Dedifferentiated amniotic fluid mesenchymal stem cell (primary cell): ENCODE results near the gene KCNJ11.
"Not testable (repeated sequence)": the region's sequence is repeated elsewhere in the genome, so short reads cannot be mapped to it uniquely, and the experiment has no call there.

Experiments
- DNase-seq: peaks from one replicate; pipeline ENCODE4 v3.0.0-alpha.2; 2016; ENCODE audit errors: extremely low spot score

The KCNJ11 gene

GRCh38 chr11:17388609-17389210 lies at the start of gene KCNJ11:
KCNJ11 (minus strand) TSS chr11:17388659; CDS start chr11:17388091, 568 bp downstream.
- DNase-seq, result no peak

GRCh38 chr11:17437366-17437765 lies 48.9 kb upstream of the KCNJ11 start:
- no peak for DNase-seq

DNA sequence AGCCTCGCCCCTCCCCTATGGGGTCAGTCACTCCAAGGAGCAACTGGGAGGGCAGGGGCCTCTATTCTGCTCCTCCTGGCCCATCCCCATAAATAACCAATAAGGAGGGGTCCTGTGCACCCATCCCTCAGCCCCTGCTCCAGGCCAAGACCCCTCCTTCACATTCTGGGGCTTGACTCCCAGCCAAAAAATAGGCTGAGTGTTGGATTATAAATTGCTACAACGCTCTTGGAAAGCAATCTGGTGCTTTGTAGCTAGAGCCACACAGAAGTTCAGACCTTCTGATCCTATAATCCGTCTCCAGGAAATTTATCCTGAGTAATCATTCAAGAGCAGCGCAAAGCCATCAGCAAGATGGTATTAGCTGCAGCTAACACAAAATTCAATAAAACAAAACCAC lies 45.6 kb upstream of the KCNJ11 start:
- no peak for DNase-seq

DNA sequence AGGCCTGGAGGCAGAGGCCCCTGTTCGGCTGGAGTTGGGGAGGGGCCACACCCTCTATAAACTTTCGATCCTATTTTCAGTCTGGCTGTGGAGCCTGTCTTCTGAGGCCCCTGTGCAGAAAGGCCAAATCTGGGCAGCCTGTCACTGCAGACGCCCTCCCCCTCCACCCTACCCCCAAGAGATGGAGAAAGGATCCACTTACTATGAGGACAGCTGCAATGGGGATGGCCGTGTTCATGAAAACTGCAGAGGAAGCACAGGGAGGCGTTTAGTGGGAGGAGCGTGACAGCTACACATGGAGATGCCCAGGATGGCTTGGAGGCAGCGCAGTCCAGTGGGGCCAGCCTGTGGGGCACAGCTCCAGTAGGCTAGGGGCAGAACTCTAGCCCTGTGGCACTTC lies 43.5 kb upstream of the KCNJ11 start:
- DNase-seq, result no peak

- no peak for DNase-seq
Observed at GRCh38 chr11:17431139-17431538, 42.7 kb upstream of the KCNJ11 start.

DNA sequence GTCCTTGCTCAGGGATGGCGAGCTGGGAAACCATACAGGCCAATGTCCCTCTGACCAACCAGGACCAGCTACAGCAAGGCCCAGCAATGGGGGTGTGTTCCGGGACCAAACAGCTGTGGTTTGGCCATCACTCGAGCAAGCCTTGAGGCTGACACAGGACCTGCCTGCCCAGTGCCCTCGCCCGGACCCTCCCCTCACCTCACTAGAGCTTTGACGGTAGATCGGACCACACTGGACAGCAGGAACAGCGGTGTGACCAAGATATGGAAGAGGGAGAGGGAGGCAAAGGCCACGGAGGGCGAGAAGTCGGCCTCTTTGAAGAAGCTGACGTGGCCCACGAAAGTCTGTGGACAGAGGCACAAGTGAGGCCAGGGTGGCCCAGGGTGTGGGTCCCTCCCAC lies 42.2 kb upstream of the KCNJ11 start:
- DNase-seq, result no peak

DNA sequence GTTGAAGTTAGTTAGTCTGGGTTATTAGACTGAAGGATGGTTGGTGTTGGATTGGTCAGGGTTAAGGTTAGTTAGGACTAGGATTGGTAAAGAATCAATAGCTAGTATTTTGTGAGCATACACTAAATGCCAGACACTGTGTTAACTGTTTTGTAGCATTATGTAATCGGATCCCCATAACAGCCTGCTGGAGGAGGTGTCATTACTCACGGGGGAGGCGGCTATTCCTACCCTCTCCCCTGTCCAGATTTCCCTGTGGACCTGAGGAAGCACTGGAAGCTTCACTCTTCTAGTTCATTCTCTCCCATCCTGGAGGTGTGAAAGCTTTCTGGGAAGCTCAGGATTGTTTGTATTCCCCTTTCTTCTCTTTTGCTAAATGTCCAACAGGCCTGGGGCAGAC lies 40.5 kb upstream of the KCNJ11 start:
- no peak for DNase-seq

DNA sequence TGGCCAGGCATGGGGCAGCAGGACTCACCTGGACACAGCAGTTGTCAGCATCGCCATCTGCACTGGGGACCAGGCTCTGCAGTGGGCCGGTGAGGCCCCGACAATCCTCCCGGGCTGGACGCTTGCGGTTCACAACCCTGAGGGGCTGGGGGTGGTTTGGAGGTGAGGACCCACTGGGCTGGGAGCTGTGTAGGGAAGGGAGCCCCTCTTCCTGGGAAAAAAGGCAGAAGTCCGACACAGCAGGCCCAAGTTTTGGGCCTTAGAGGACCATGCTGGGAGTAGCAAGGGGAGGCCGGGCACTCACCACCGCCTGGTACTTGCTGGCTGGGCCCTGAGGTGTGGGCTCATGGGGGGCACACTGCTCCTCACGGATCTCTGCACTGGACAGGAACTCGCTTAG lies 39.8 kb upstream of the KCNJ11 start:
- no peak for DNase-seq

- DNase-seq, result not testable (repeated sequence)
Observed at GRCh38 chr11:17426233-17426632, 37.8 kb upstream of the KCNJ11 start.

DNA sequence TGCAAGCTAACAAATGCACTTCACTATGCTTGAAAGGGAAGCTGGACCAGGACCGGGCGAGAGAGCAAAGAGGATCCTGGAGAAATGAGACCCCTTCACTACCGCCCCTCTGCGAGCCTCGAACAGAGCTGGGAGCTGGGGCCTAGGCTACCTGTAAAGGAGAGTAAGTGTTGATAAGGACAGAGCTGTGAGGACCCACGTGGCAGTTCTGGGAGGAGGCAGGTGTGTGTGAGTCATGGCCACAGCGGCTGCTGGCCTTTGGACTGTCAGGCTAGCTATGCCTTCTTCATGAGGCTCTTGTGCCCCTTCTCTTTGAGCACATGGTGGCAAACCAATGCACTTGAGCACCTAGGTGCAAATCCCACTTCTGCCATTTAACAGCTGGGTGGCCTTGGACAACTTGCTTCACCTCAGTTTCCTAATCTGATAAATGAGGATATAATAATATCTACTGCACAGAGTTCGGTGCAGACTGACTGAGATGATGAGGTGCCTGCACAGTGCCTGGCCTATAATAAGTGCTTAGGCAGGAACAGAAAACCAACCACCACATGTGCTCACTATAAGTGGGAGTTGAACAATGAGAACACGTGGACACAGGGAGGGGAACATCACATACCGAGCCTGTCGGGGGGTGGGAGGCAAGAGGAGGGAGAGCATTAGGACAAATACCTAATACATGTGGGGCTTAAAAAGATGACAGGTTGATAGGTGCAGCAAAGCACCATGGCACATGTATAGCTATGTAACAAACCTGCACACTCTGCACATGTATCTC lies 35.3 kb upstream of the KCNJ11 start:
- DNase-seq, result no peak

- DNase-seq, result no peak
Observed at GRCh38 chr11:17421781-17422180, 33.3 kb upstream of the KCNJ11 start.

DNA sequence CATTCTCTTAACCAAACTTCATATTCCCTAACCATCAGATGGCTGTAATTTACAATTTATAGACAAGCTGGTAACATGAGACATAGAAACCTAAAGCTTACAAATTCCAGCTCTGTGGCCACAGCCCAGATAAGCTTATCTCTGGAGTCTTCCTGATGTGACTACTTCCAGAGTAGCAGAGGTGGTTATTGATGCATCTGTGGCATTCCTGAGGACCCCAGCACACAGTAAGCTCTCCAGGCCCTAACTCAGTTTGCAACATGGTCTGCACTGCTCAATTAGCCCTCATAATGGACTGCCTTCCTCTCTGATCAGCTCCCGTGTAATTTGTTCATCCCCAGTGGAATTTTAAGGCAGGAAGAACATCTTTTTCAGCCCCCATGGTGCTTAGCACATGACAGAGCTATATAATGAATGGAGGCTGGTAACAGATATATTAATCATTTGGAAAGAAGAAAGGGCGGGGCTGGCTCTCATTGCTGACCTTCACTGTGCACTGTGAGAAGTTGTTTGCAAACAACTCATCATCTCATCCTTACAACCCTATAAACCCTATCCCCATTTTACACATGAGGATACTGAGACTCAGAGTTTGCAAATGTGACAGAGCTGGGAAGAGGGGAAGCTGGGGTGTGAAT lies 30.1 kb upstream of the KCNJ11 start:
- DNase-seq, result no peak

- no peak for DNase-seq
Observed at GRCh38 chr11:17416492-17416891, 28.0 kb upstream of the KCNJ11 start.

DNA sequence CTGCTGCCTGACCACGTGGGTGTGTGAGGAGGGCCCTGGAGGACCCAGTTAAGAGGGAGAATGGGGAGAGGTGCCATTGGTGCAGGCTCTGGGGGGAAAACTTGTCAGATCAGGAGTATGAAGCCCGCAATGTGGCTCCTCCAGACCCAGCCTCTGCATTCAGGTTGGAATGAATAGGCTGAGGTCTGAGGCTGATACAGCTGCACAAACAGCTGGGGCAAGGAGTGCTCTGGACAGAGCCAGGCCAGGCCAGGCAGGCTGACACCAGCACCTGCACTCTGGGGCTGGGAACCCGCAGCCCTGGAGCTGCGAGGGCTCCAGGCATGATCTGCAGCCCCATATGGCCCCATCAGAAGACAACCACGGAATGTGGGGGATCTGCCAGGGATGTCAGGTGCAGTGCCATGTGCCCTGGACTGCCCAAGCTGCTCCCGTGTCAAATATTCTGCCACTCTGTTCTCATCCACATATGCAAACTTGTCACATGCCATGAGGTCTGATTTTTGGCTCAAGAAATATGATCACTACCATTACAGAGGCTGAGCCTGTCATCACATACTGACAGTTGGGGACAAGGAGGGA lies 27.2 kb upstream of the KCNJ11 start:
- no peak for DNase-seq

GRCh38 chr11:17414992-17415391 lies 26.5 kb upstream of the KCNJ11 start:
- DNase-seq, result no peak

DNA sequence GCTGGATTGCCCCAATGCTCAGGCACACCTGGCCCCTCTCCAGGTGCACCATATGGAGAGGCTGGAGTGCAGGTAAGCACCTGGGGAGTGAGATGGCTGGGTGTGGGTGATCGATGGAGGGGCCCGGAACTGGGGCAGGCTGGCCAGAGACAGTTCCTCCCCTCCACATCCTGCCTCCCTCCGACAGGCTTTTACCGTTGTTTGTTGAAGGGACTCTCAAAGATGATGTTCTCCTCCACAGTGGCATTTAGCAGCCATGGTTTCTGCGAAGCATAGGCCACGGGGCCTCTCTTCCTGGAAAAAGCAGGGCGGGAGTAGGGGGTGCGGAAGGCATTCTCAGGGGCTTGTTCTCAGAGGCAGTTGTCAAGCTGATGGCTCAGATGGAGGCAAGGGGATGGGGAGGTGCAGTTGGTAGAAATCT lies 25.9 kb upstream of the KCNJ11 start:
- no peak for DNase-seq

GRCh38 chr11:17413414-17414316 lies 25.2 kb upstream of the KCNJ11 start:
- DNase-seq, result no peak

DNA sequence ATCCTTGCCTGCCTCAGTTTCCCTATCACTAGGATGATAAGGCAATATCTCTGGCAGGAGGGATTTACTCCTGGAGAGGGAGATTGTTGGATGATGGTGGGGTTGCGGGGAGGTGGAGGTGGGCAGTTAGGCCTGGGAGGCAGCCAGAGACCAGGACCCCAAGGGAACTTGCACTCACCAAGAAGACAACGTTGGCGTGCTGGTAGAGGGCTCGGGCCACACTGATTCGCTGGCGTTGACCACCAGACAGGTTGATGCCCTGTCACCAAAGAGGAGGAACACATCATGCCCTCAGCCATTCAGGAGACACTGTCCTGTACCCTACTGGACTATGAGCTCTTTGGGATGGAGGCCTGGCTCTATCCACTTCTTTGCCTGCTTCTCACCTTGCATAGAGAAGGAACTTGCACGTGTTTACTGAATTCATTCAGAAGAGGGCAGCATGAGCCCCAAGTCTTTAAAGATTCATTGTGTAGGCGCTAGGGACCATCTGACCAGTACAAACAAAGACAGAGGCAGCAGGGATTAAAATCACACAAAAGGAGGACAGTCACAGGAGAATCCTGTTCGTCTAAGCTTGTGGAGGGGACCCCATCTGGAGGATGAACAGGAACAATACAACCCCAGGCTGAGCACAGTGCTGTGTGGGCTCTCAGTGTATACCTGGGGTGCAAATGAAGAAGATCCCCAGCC lies 24.2 kb upstream of the KCNJ11 start:
- no peak for DNase-seq

GRCh38 chr11:17411418-17411817 lies 23.0 kb upstream of the KCNJ11 start:
- no peak for DNase-seq

DNA sequence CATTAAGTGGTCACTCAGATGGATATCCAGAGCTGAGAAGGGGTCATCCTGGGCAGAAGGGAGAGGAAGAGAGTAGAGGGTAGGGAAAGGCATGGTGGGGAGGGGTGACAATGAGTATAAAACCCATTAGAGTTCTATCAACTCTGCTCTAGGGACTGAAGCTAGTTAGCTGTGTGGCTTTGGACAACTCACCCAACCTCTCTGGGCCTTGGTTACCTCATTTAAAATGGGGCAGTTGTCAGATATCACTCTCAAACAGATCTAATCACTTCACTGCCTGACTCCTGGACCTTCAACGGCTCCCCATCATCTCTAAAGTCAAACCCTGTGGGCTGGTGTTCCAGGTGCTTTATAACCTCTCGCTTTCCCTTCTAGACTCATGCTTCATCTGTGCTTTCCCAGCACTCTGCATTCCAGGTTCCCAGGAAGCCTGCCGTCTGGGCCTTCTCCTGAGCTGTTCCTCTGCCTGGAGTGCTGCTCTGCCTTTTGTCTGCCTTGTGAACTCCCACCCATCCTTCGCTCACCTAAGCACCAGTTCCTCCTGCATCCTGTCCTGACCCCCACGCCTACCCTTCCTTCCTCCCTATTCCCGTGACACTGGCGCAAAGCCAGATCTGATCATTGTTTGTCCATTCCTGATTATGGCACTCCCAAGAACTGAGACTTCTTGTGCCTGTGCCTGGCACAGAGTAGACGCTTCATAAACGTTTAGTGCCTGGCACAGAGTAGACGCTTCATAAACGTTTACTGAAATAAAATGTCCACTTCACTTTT lies 22.3 kb upstream of the KCNJ11 start:
- DNase-seq, result no peak
